Astrocyte of the spinal cord (primary cell): ENCODE results near the gene CDCA5.

Experiments
- DNase-seq: peaks from one replicate; pipeline ENCODE4 v3.0.0; 2011; ENCODE audit warnings: low read depth, low spot score
- H3K4me3 ChIP-seq: 2 replicates; pipeline ENCODE4 v1.5.1; 2011; ENCODE audit warnings: low read depth, mild to moderate bottlenecking, low read length, moderate library complexity
- in situ Hi-C: cut with HindIII; loops from 2 replicates; pipeline ENCODE4 v1.10.0; 2017; ENCODE audit warnings: low sequenced_read_pairs
- TF ChIP-seq, protein P1 (sequence below): IDR thresholded peaks from 2 replicates; pipeline ENCODE4 v1.5.1; 2012; ENCODE audit warnings: low read depth, mild to moderate bottlenecking, low read length, inconsistent platforms

The CDCA5 gene

DNA sequence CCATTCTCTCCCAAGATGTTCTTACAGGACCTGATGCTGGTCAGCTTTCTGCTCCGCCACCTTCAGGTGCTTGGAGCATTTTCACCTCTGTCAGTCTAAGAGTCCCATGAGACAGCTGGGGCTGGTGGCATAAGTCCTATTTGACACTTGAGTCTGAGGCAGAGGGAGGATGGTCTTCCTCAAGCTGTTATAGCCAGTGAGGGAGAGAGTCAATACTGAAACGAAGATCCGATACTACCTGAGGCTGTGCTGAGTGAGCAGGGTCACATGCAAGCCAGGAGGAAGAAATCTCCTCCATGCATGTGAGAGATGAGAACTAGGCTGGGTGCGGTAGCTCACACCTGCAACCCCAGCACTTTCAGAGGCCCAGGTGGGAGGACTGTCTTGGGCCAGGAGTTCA is 5.8 kb upstream of the CDCA5 start:
- H3K4me3 ChIP-seq: no peak overlapping the region
- in situ Hi-C loops: no loop called here
- no peak for DNase-seq
- TF ChIP-seq, protein P1, sequence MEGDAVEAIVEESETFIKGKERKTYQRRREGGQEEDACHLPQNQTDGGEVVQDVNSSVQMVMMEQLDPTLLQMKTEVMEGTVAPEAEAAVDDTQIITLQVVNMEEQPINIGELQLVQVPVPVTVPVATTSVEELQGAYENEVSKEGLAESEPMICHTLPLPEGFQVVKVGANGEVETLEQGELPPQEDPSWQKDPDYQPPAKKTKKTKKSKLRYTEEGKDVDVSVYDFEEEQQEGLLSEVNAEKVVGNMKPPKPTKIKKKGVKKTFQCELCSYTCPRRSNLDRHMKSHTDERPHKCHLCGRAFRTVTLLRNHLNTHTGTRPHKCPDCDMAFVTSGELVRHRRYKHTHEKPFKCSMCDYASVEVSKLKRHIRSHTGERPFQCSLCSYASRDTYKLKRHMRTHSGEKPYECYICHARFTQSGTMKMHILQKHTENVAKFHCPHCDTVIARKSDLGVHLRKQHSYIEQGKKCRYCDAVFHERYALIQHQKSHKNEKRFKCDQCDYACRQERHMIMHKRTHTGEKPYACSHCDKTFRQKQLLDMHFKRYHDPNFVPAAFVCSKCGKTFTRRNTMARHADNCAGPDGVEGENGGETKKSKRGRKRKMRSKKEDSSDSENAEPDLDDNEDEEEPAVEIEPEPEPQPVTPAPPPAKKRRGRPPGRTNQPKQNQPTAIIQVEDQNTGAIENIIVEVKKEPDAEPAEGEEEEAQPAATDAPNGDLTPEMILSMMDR: no peak

DNA sequence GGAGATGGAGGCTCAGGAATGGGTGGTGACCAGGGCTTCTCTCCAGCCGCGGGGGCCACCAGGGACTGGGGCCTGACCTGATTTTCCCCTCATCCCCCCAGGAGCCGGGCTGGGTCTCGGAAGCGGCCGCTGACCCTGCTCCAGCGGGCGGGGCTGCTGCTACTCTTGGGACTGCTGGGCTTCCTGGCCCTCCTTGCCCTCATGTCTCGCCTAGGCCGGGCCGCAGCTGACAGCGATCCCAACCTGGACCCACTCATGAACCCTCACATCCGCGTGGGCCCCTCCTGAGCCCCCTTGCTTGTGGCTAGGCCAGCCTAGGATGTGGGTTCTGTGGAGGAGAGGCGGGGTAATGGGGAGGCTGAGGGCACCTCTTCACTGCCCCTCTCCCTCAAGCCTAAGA is 4.0 kb upstream of the CDCA5 start:
- H3K4me3 ChIP-seq: no peak overlapping the region
- in situ Hi-C loops: no loop called here
- TF ChIP-seq, protein P1: no peak
- no peak for DNase-seq

- TF ChIP-seq, protein P1: no peak
- in situ Hi-C loops: no loop called here
- DNase-seq: no peak
- no peak overlapping the region for H3K4me3 ChIP-seq
Measured at GRCh38 chr11:65087216-65087615, 3.4 kb upstream of the CDCA5 start.

DNA sequence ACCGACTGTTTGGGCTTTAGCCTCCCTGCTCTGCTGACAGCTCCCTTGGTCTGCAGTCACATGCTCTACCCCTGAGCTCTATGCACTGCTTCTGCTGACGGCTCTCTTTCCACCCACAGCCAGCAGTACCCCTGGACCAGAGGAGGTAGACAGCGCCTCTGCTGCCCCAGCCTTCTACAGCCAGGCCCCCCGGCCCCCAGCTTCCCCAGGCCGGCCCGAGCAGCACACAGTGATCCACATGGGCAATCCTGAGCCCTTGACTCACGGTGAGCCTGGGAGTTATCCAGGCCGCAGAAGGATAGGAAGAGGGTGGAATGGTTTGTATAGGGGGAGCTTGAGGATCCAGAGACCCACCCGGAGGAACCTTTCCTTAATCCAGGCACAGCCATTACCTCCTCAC is 3.0 kb upstream of the CDCA5 start:
- in situ Hi-C loops: no loop called here
- H3K4me3 ChIP-seq: no peak overlapping the region
- TF ChIP-seq, protein P1: no peak

GRCh38 chr11:65085446-65085845 is 1.6 kb upstream of the CDCA5 start:
- no peak for DNase-seq
- no peak overlapping the region for H3K4me3 ChIP-seq
- in situ Hi-C loops: no loop called here
- TF ChIP-seq, protein P1: no peak

More for the DNA sequence above, 3.0 kb upstream of the CDCA5 start:
- DNase-seq: no peak

- TF ChIP-seq, protein P1: no peak
- H3K4me3 ChIP-seq: peak overlapping the region; percentile 81
- DNase-seq: no peak
- in situ Hi-C loops: no loop called here
Measured at GRCh38 chr11:65084598-65085375, 947 bp upstream of the CDCA5 start.
